H4 (cell line): ENCODE measurements around the gene MBP. TPM values are rescaled to one million over a fixed set of nuclear protein-coding genes. Genes with fewer than 3 reads are reported as not detected.

Source experiments
- DNase-seq: peaks from one replicate; pipeline ENCODE4 v3.0.0-alpha.2; 2015; ENCODE audit warnings: low spot score
- total RNA-seq: library from RNA; depleted of rRNA; stranded (reverse); fragments of >200 nt; shearing (Covaris generic); gene quantifications from 2 replicates; pipeline ENCODE4 v1.2.3, GENCODE V29; 2014

MBP gene
- total RNA-seq, 1 experiment from 2014 or later, result 0.35 TPM

GRCh38 chr18:77084688-77085035 lies 47.9 kb downstream of the MBP start:
- no peak for DNase-seq

- no peak for DNase-seq
Observed at GRCh38 chr18:77082316-77082955, 50.1 kb downstream of the MBP start.

GRCh38 chr18:77081390-77081778 lies 51.2 kb downstream of the MBP start:
- peak; percentile 57 for DNase-seq

GRCh38 chr18:77079954-77080682 lies 52.5 kb downstream of the MBP start:
- DNase-seq, result no peak

- no peak for DNase-seq
Observed at GRCh38 chr18:77079088-77079487, 53.5 kb downstream of the MBP start.

GRCh38 chr18:77078690-77079070 lies 53.9 kb downstream of the MBP start:
- DNase-seq, result no peak

- DNase-seq, result no peak
Observed at GRCh38 chr18:77077941-77078689, 54.5 kb downstream of the MBP start.

GRCh38 chr18:77077401-77077800 lies 55.2 kb downstream of the MBP start:
- no peak for DNase-seq

GRCh38 chr18:77076111-77076510 lies 56.5 kb downstream of the MBP start:
- DNase-seq, result no peak

GRCh38 chr18:77074431-77074830 lies 58.2 kb downstream of the MBP start:
- DNase-seq, result no peak

GRCh38 chr18:77073336-77074093 lies 59.1 kb downstream of the MBP start:
- DNase-seq, result no peak

- no peak for DNase-seq
Observed at GRCh38 chr18:77072566-77072965, 60.0 kb downstream of the MBP start.

- peak; percentile 81 for DNase-seq
Observed at GRCh38 chr18:77071711-77072292, 60.8 kb downstream of the MBP start.

GRCh38 chr18:77071061-77071460 lies 61.5 kb downstream of the MBP start:
- no peak for DNase-seq

- no peak for DNase-seq
Observed at GRCh38 chr18:77070627-77071026, 62.0 kb downstream of the MBP start.

- no peak for DNase-seq
Observed at GRCh38 chr18:77069931-77070330, 62.7 kb downstream of the MBP start.

GRCh38 chr18:77069482-77069881 lies 63.1 kb downstream of the MBP start:
- no peak for DNase-seq

GRCh38 chr18:77068321-77069312 lies 64.0 kb downstream of the MBP start:
- DNase-seq, result no peak

- peak; percentile 94 for DNase-seq
Observed at GRCh38 chr18:77067291-77068061, 65.1 kb downstream of the MBP start.

- DNase-seq, result no peak
Observed at GRCh38 chr18:77066689-77067088, 65.9 kb downstream of the MBP start.
